Stimulated activated CD4-positive, alpha-beta T cell treated with anti-CD3 and anti-CD28 coated beads, Interleukin-2, amount 100 ng/mL, for 48 hours (primary cell): ENCODE results near the gene HPS3.

Experiments
- DNase-seq, 2 donors: peaks; one replicate each; pipeline ENCODE4 v3.0.0-alpha.2; 2020

HPS3 gene

GRCh38 chr3:149122721-149123578 is 6.5 kb upstream of the HPS3 start:
- DNase-seq, result no peak

GRCh38 chr3:149128821-149129220 is 617 bp upstream of the HPS3 start:
- no peak for DNase-seq

GRCh38 chr3:149131589-149131988 is 2.2 kb downstream of the HPS3 start:
- DNase-seq, result no peak

GRCh38 chr3:149134575-149134974 is 5.1 kb downstream of the HPS3 start:
- no peak for DNase-seq

- DNase-seq, result no peak
Measured at GRCh38 chr3:149142682-149143081, 13.2 kb downstream of the HPS3 start.

GRCh38 chr3:149145356-149145755 is 15.9 kb downstream of the HPS3 start:
- DNase-seq, result no peak

GRCh38 chr3:149145974-149146373 is 16.5 kb downstream of the HPS3 start:
- no peak for DNase-seq

GRCh38 chr3:149150436-149150835 is 21.0 kb downstream of the HPS3 start:
- DNase-seq, result no peak

- DNase-seq, result no peak
Measured at GRCh38 chr3:149151843-149152242, 22.4 kb downstream of the HPS3 start.

- peak in 1 of 2 donors; percentile 7 for DNase-seq
Measured at GRCh38 chr3:149152420-149152819, 23.0 kb downstream of the HPS3 start.

- no peak for DNase-seq
Measured at GRCh38 chr3:149153402-149153801, 24.0 kb downstream of the HPS3 start.

GRCh38 chr3:149160754-149161300 is 31.4 kb downstream of the HPS3 start:
- no peak for DNase-seq

- no peak for DNase-seq
Measured at GRCh38 chr3:149162007-149162406, 32.6 kb downstream of the HPS3 start.

- no peak for DNase-seq
Measured at GRCh38 chr3:149163066-149163465, 33.6 kb downstream of the HPS3 start.

- DNase-seq, result no peak
Measured at GRCh38 chr3:149167898-149168297, 38.5 kb downstream of the HPS3 start.

GRCh38 chr3:149170672-149171071 is 41.2 kb downstream of the HPS3 start:
- no peak for DNase-seq

- DNase-seq, result peak in 1 of 2 donors; percentile 1
Measured at GRCh38 chr3:149174901-149175300, 45.5 kb downstream of the HPS3 start.

- DNase-seq, result no peak
Measured at GRCh38 chr3:149177122-149177521, 47.7 kb downstream of the HPS3 start.

- DNase-seq, result no peak
Measured at GRCh38 chr3:149179220-149179619, 49.8 kb downstream of the HPS3 start.

GRCh38 chr3:149180057-149180573 is 50.7 kb downstream of the HPS3 start:
- DNase-seq, result no peak

GRCh38 chr3:149181182-149181581 is 51.7 kb downstream of the HPS3 start:
- DNase-seq, result no peak

GRCh38 chr3:149186219-149186618 is 56.8 kb downstream of the HPS3 start:
- DNase-seq, result no peak

- DNase-seq, result no peak
Measured at GRCh38 chr3:149186721-149187120, 57.3 kb downstream of the HPS3 start.

GRCh38 chr3:149188494-149188893 is 59.1 kb downstream of the HPS3 start:
- no peak for DNase-seq
